Measurements from ENCODE around the gene CYP2U1. TPM values are rescaled to one million over a fixed set of nuclear protein-coding genes. Genes with fewer than 3 reads are reported as not detected.
"Not testable (repeated sequence)": the region's sequence is repeated elsewhere in the genome, so short reads cannot be mapped to it uniquely, and the experiment has no call there.

Gene CYP2U1
- total and polyA plus RNA-seq, 10 donors = 5.5 to 14.0 (median 12.2) TPM

DNA sequence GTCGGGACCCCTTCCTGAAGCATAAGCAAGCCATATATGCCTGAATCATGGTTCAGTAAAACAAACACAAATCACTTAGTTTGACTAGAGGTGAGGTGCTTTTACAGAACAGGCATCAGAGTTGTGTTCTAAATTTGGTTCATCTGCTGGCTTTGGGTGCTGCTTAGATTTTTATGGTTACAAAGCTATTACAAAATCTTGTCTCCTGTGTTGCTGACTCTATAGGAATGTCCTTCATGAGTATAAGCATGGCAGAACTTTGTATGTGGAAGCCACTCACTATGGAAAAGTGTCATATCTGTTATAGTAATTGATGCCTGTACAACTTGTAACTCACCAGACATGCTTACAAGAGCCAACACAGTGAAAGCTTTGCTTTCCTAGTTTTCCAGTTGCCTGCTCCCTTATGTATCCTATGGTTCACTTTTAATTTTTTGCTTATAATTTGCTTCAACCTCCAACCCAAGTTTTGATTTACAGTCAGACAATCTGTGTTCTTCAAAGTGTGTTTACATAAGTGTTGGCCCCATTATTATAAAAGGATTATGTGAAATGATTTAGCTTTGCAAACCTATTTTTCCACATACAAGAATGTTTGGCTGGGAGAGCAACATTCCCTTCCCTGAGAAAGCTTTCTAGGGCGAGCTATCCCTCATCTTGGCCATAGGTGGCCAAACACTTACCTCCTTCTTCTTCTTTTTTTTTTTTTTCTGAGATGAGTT lies 30.0 kb upstream of the CYP2U1 start:
- Histone ChIP-seq H3K4me3 (no peak overlapping the region), H3K36me3 (no peaks in the 10 kb centered on the region), H3K4me1 (no peaks in the 10 kb centered on the region), H3K9me3 (no peaks in the 10 kb centered on the region), H3K27me3 (replicated peaks in 1 of 7) (peaks cover 0 to 10% (median 0%) of the 10 kb centered on the region in 7 donors), H3K27ac (no peak overlapping the region)
- TF ChIP-seq, protein P1, sequence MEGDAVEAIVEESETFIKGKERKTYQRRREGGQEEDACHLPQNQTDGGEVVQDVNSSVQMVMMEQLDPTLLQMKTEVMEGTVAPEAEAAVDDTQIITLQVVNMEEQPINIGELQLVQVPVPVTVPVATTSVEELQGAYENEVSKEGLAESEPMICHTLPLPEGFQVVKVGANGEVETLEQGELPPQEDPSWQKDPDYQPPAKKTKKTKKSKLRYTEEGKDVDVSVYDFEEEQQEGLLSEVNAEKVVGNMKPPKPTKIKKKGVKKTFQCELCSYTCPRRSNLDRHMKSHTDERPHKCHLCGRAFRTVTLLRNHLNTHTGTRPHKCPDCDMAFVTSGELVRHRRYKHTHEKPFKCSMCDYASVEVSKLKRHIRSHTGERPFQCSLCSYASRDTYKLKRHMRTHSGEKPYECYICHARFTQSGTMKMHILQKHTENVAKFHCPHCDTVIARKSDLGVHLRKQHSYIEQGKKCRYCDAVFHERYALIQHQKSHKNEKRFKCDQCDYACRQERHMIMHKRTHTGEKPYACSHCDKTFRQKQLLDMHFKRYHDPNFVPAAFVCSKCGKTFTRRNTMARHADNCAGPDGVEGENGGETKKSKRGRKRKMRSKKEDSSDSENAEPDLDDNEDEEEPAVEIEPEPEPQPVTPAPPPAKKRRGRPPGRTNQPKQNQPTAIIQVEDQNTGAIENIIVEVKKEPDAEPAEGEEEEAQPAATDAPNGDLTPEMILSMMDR (IDR thresholded peaks at IDR 0.05 in 8 of 11, conservative IDR thresholded peaks at IDR 0.05 in 3 of 11) = no peak
- TF ChIP-seq POLR2A (IDR thresholded peaks at IDR 0.05) = no peak
- TF ChIP-seq POLR2AphosphoS5 (IDR thresholded peaks at IDR 0.05) = no peak
- intact Hi-C loops (cut with DNase I; ENCODE audit: low total_unique reads) = no loop called here
- WGBS, 5 donors = 80 to 91% (median 87%) methylated on average over 2 of the region's 2 CpGs
- DNase-seq = no peak

- 59 to 74% (median 67%) methylated on average over 2 of the region's 2 CpGs for whole genome bisulfite sequencing, 5 donors
- no peak for DNase-seq
- no peaks in the 10 kb centered on the region for H3K9me3 ChIP-seq
- no peak for TF ChIP-seq POLR2AphosphoS5 (IDR thresholded peaks at IDR 0.05)
- TF ChIP-seq, protein P1 (IDR thresholded peaks at IDR 0.05 in 8 of 11, conservative IDR thresholded peaks at IDR 0.05 in 3 of 11) = no peak
- no peak for TF ChIP-seq POLR2A (IDR thresholded peaks at IDR 0.05)
- no peak overlapping the region for H3K4me3 ChIP-seq
- no peaks in the 10 kb centered on the region for H3K4me1 ChIP-seq
- intact Hi-C loops (cut with DNase I; ENCODE audit: low total_unique reads) = no loop called here
- peaks cover 0 to 10% (median 0%) of the 10 kb centered on the region in 7 donors for H3K27me3 ChIP-seq (replicated peaks in 1 of 7)
- no peak overlapping the region for H3K27ac ChIP-seq
- H3K36me3 ChIP-seq = no peaks in the 10 kb centered on the region
Observed at GRCh38 chr4:107902715-107903114, 28.6 kb upstream of the CYP2U1 start.

DNA sequence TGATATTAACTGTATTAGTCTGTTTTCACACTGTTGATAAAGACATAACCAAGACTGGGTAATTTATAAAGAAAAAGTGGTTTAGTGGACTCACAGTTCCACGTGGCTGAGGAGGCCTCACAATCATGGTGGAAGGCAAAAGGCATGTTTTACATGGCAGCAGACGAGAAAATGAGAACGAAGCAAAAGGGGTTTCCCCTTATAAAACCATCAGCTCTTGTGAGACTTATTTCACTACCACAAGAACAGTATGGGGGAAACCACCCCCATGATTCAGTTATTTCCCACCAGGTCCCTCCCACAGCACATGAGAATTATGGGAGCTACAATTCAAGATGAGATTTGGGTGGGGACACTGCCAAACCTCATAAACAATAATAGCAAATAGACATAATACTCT lies 26.3 kb upstream of the CYP2U1 start:
- DNase-seq; H3K9me3 ChIP-seq; H3K36me3 ChIP-seq; H3K4me1 ChIP-seq; H3K4me3 ChIP-seq; H3K27ac ChIP-seq; intact Hi-C loops (cut with DNase I; ENCODE audit: low total_unique reads): not testable (repeated sequence)
- peaks cover 0 to 10% (median 0%) of the 10 kb centered on the region in 7 donors for H3K27me3 ChIP-seq (replicated peaks in 1 of 7)
- WGBS, 5 donors = 64 to 75% (median 71%) methylated on average over 3 of the region's 3 CpGs

- intact Hi-C loops (cut with DNase I; ENCODE audit: low total_unique reads) = no loop called here
- H3K4me3 ChIP-seq = no peak overlapping the region
- TF ChIP-seq, protein P1 (IDR thresholded peaks at IDR 0.05 in 8 of 11, conservative IDR thresholded peaks at IDR 0.05 in 3 of 11) = no peak
- TF ChIP-seq POLR2A (IDR thresholded peaks at IDR 0.05) (no peak), POLR2AphosphoS5 (IDR thresholded peaks at IDR 0.05) (no peak)
- no peak for DNase-seq
- peaks cover 0 to 10% (median 0%) of the 10 kb centered on the region in 6 donors for H3K36me3 ChIP-seq
- H3K27me3 ChIP-seq (replicated peaks in 1 of 7) = peaks cover 0 to 5% (median 0%) of the 10 kb centered on the region in 7 donors
- H3K4me1 ChIP-seq = no peaks in the 10 kb centered on the region
- H3K9me3 ChIP-seq = no peaks in the 10 kb centered on the region
- H3K27ac ChIP-seq = no peak overlapping the region
- 85 to 93% (median 88%) methylated on average over 4 of the region's 4 CpGs for WGBS, 5 donors
Observed at GRCh38 chr4:107906458-107907100, 24.8 kb upstream of the CYP2U1 start.

Measured in spleen (tissue), 11 donors.